GM19372 (cell line): ENCODE results near the gene SMIM22.

Source experiments
- ATAC-seq: cut with Tn5 transposase; IDR thresholded peaks from one replicate; pipeline ENCODE4 v1.9.1; 2021; ENCODE audit warnings: mild to moderate bottlenecking, low read depth, moderate library complexity; ENCODE audit not compliant: unreplicated experiment

The SMIM22 gene

GRCh38 chr16:4792951-4793513 is 2.1 kb upstream of the SMIM22 start:
- ATAC-seq, result no peak

- no peak for ATAC-seq
Measured at GRCh38 chr16:4795828-4796572, 831 bp downstream of the SMIM22 start.

GRCh38 chr16:4796982-4797804 is 2.0 kb downstream of the SMIM22 start:
- ATAC-seq, result no peak

- no peak for ATAC-seq
Measured at GRCh38 chr16:4797805-4798252, 2.7 kb downstream of the SMIM22 start.

GRCh38 chr16:4798456-4798855 is 3.3 kb downstream of the SMIM22 start:
- ATAC-seq, result no peak

- ATAC-seq, result no peak
Measured at GRCh38 chr16:4799171-4799855, 4.1 kb downstream of the SMIM22 start.

GRCh38 chr16:4800290-4801041 is 5.3 kb downstream of the SMIM22 start:
- ATAC-seq, result no peak

- ATAC-seq, result no peak
Measured at GRCh38 chr16:4801051-4801961, 6.1 kb downstream of the SMIM22 start.

- peak; percentile 49 for ATAC-seq
Measured at GRCh38 chr16:4801962-4802658, 6.9 kb downstream of the SMIM22 start, which contains the start of gene ROGDI. Gene ROGDI, minus strand, starts transcription at chr16:4802633. Its CDS starts 62 bp downstream, at chr16:4802571.

GRCh38 chr16:4802659-4803287 is 7.6 kb downstream of the SMIM22 start:
- peak; percentile 91 for ATAC-seq

- no peak for ATAC-seq
Measured at GRCh38 chr16:4803401-4803844, 8.3 kb downstream of the SMIM22 start.

- no peak for ATAC-seq
Measured at GRCh38 chr16:4803898-4804762, 9.0 kb downstream of the SMIM22 start.

- ATAC-seq, result no peak
Measured at GRCh38 chr16:4805231-4805630, 10.1 kb downstream of the SMIM22 start.

GRCh38 chr16:4806280-4806679 is 11.1 kb downstream of the SMIM22 start:
- ATAC-seq, result no peak

GRCh38 chr16:4811242-4811641 is 16.1 kb downstream of the SMIM22 start:
- no peak for ATAC-seq

GRCh38 chr16:4811773-4812172 is 16.6 kb downstream of the SMIM22 start:
- no peak for ATAC-seq
